Neural cell (in vitro differentiated cells): ENCODE results near the gene PIGK. TPM values are rescaled to one million over a fixed set of nuclear protein-coding genes. Genes with fewer than 3 reads are reported as not detected.
"Not testable (repeated sequence)": the region's sequence is repeated elsewhere in the genome, so short reads cannot be mapped to it uniquely, and the experiment has no call there.

Source experiments
- H2AFZ ChIP-seq: fragments of 200-600, 300-800 bp; sonication (generic), shearing (Covaris generic); 2 replicates; pipeline ENCODE4 v1.6.0; 2014; ENCODE audit warnings: low read depth, mild to moderate bottlenecking, antibody characterized with exemption, low read length, moderate library complexity
- H3F3A ChIP-seq: fragments of 200-600 bp; shearing (Covaris generic); 2 replicates; pipeline ENCODE4 v1.6.1; 2016; ENCODE audit warnings: mild to moderate bottlenecking, moderate library complexity, mixed read lengths, antibody characterized with exemption, low read length; ENCODE audit not compliant: insufficient read depth, poor library complexity, severe bottlenecking
- H3K27ac ChIP-seq: fragments of 200-600, 300-800 bp; sonication (generic), shearing (Covaris generic); 2 replicates; pipeline ENCODE4 v1.5.1; 2014; ENCODE audit warnings: mild to moderate bottlenecking, low read length, moderate library complexity
- H3K27me3 ChIP-seq: fragments of 300-800, 200-600 bp; sonication (generic), shearing (Covaris generic); 2 replicates; pipeline ENCODE4 v1.6.0; 2014; ENCODE audit warnings: mild to moderate bottlenecking, low read depth, low read length, moderate library complexity; ENCODE audit not compliant: insufficient read depth
- H3K36me3 ChIP-seq: fragments of 300-800, 200-600 bp; sonication (generic), shearing (Covaris generic); 2 replicates; pipeline ENCODE4 v1.5.1; 2014; ENCODE audit warnings: mild to moderate bottlenecking, antibody characterized with exemption, low read length, moderate library complexity; ENCODE audit not compliant: insufficient read depth
- H3K4me2 ChIP-seq: fragments of 300-800, 200-600 bp; sonication (generic), shearing (Covaris generic); 2 replicates; pipeline ENCODE4 v1.6.0; 2014; ENCODE audit warnings: mild to moderate bottlenecking, low read length
- H3K4me3 ChIP-seq: fragments of 300-800, 200-600 bp; sonication (generic), shearing (Covaris generic); 2 replicates; pipeline ENCODE4 v1.5.1; 2014; ENCODE audit warnings: mild to moderate bottlenecking, low read length, moderate library complexity
- H3K79me2 ChIP-seq: fragments of 200-600 bp; shearing (Covaris generic); replicated peaks from 2 replicates; pipeline ENCODE4 v1.6.0; 2014; ENCODE audit warnings: mild to moderate bottlenecking, low read length, moderate library complexity; ENCODE audit not compliant: insufficient read depth
- H3K9ac ChIP-seq: fragments of 300-800, 200-600 bp; sonication (generic), shearing (Covaris generic); 2 replicates; pipeline ENCODE4 v1.6.1; 2016; ENCODE audit warnings: mild to moderate bottlenecking, low read length, mixed read lengths
- H3K9me2 ChIP-seq: fragments of 200-600 bp; shearing (Covaris generic); 2 replicates; pipeline ENCODE4 v1.6.1; 2016; ENCODE audit warnings: mild to moderate bottlenecking, low read length, mixed read lengths; ENCODE audit not compliant: insufficient read depth
- H3K9me3 ChIP-seq: fragments of 200-600, 300-800 bp; sonication (generic), shearing (Covaris generic); 2 replicates; pipeline ENCODE4 v1.6.1; 2016; ENCODE audit warnings: mild to moderate bottlenecking, mixed run types, low read length, moderate library complexity, mixed read lengths
- H4K20me1 ChIP-seq: fragments of 200-600 bp; shearing (Covaris generic); 2 replicates; pipeline ENCODE4 v1.6.1; 2016; ENCODE audit warnings: mild to moderate bottlenecking, mixed run types; ENCODE audit not compliant: insufficient read depth
- CTCF ChIP-seq: fragments of 450-650 bp; IDR thresholded peaks from 2 replicates; pipeline ENCODE4 v1.5.1; 2014; ENCODE audit warnings: antibody characterized with exemption, mild to moderate bottlenecking, moderate library complexity; ENCODE audit not compliant: poor library complexity, severe bottlenecking
- EP300 ChIP-seq: fragments of 450-650 bp; conservative IDR thresholded peaks from 2 replicates; pipeline ENCODE4 v1.6.1; 2014; ENCODE audit warnings: antibody characterized with exemption, mild to moderate bottlenecking, moderate library complexity; ENCODE audit not compliant: poor library complexity, severe bottlenecking
- EZH2 ChIP-seq: fragments of 200-600, 300-800 bp; shearing (Covaris generic), sonication (generic); IDR thresholded peaks from 2 replicates; pipeline ENCODE4 v1.6.1; 2014; ENCODE audit warnings: antibody characterized with exemption, low read length, borderline replicate concordance, mild to moderate bottlenecking; ENCODE audit not compliant: insufficient read depth, poor library complexity, severe bottlenecking
- MXI1 ChIP-seq: fragments of 450-650 bp; conservative IDR thresholded peaks from 2 replicates; pipeline ENCODE4 v1.6.1; 2014; ENCODE audit warnings: antibody characterized with exemption, mild to moderate bottlenecking; ENCODE audit not compliant: poor library complexity, severe bottlenecking
- POLR2AphosphoS5 ChIP-seq: IDR thresholded peaks from 2 replicates; pipeline ENCODE4 v1.6.1; 2012
- RAD21 ChIP-seq: fragments of 450-650 bp; conservative IDR thresholded peaks from 2 replicates; pipeline ENCODE4 v1.6.1; 2014; ENCODE audit warnings: antibody characterized with exemption, mild to moderate bottlenecking, moderate library complexity
- REST ChIP-seq: IDR thresholded peaks from 2 replicates; pipeline ENCODE4 v1.6.1; 2012; ENCODE audit warnings: borderline replicate concordance
- SMC3 ChIP-seq: fragments of 450-650 bp; conservative IDR thresholded peaks from 2 replicates; pipeline ENCODE4 v1.6.1; 2014; ENCODE audit warnings: antibody characterized with exemption, mild to moderate bottlenecking, moderate library complexity; ENCODE audit not compliant: poor library complexity
- TAF1 ChIP-seq: IDR thresholded peaks from 2 replicates; pipeline ENCODE4 v1.6.1; 2012; ENCODE audit warnings: low read depth
- polyA plus RNA-seq: library from polyadenylated mRNA; depleted of rRNA; stranded (reverse); fragments of >200 nt; gene quantifications from 2 replicates; pipeline ENCODE4 v1.2.3, GENCODE V29; 2014

The PIGK gene
- polyA plus RNA-seq, 1 donor from 2014 or later: 24.3 TPM

GRCh38 chr1:77188770-77189169, 30.5 kb downstream of the PIGK start:
- H3K36me3 ChIP-seq: no peaks in the 10 kb centered on the region
- TF ChIP-seq EP300 (no peak), CTCF (no peak), EZH2 (no peak), MXI1 (no peak), TAF1 (no peak), RAD21 (no peak), SMC3 (no peak), POLR2AphosphoS5 (no peak), REST (no peak)
- H3K9ac ChIP-seq: no peak overlapping the region
- H3K27ac ChIP-seq: no peak overlapping the region
- H3K4me3 ChIP-seq: no peak overlapping the region
- H4K20me1 ChIP-seq: no peaks in the 10 kb centered on the region
- H3K9me3 ChIP-seq: no peaks in the 10 kb centered on the region
- no peaks in the 10 kb centered on the region for H3K9me2 ChIP-seq
- no peaks in the 10 kb centered on the region for H3K27me3 ChIP-seq
- H3F3A ChIP-seq: no peaks in the 10 kb centered on the region
- no peak overlapping the region for H3K4me2 ChIP-seq
- no peak overlapping the region for H2AFZ ChIP-seq
- H3K79me2 ChIP-seq: no peaks in the 10 kb centered on the region

GRCh38 chr1:77186907-77187306, 32.3 kb downstream of the PIGK start:
- H4K20me1 ChIP-seq, H3F3A ChIP-seq, H3K36me3 ChIP-seq, H3K9me3 ChIP-seq, H3K9ac ChIP-seq, H3K9me2 ChIP-seq, H3K4me2 ChIP-seq, H2AFZ ChIP-seq, H3K27me3 ChIP-seq, H3K4me3 ChIP-seq, H3K79me2 ChIP-seq, H3K27ac ChIP-seq: not testable (repeated sequence)

- H2AFZ ChIP-seq: no peak overlapping the region
- no peaks in the 10 kb centered on the region for H3K79me2 ChIP-seq
- H3K9ac ChIP-seq: no peak overlapping the region
- H3K27me3 ChIP-seq: no peaks in the 10 kb centered on the region
- no peaks in the 10 kb centered on the region for H3F3A ChIP-seq
- no peaks in the 10 kb centered on the region for H3K9me2 ChIP-seq
- H3K4me2 ChIP-seq: no peak overlapping the region
- TF ChIP-seq REST (no peak), MXI1 (no peak), CTCF (no peak)
- no peaks in the 10 kb centered on the region for H4K20me1 ChIP-seq
- H3K4me3 ChIP-seq: no peak overlapping the region
- no peaks in the 10 kb centered on the region for H3K9me3 ChIP-seq
- no peak overlapping the region for H3K27ac ChIP-seq
- no peaks in the 10 kb centered on the region for H3K36me3 ChIP-seq
These were observed 37.1 kb downstream of the PIGK start for GRCh38 chr1:77182083-77182482.
